GM15510 (cell line): ENCODE data around the gene MCUR1.

Source experiments
- POLR2A ChIP-seq: IDR thresholded peaks from 3 replicates; pipeline ENCODE4 v1.6.1; 2011; ENCODE audit warnings: borderline replicate concordance; ENCODE audit not compliant: insufficient read length; ENCODE audit errors: extremely low read depth

The MCUR1 gene

GRCh38 chr6:13827032-13827431 lies 12.7 kb upstream of the MCUR1 start:
- no peak for TF ChIP-seq POLR2A

GRCh38 chr6:13825871-13826270 lies 11.5 kb upstream of the MCUR1 start:
- no peak for TF ChIP-seq POLR2A

GRCh38 chr6:13818341-13818740 lies 4.0 kb upstream of the MCUR1 start:
- no peak for TF ChIP-seq POLR2A

GRCh38 chr6:13814938-13815575 lies 700 bp upstream of the MCUR1 start:
- TF ChIP-seq POLR2A = no peak

GRCh38 chr6:13813621-13814175 lies 659 bp downstream of the MCUR1 start:
- no peak for TF ChIP-seq POLR2A

GRCh38 chr6:13813026-13813425 lies 1.3 kb downstream of the MCUR1 start:
- TF ChIP-seq POLR2A = no peak

- no peak for TF ChIP-seq POLR2A
Observed at GRCh38 chr6:13812359-13812642, 2.1 kb downstream of the MCUR1 start.

- no peak for TF ChIP-seq POLR2A
Observed at GRCh38 chr6:13811627-13812358, 2.6 kb downstream of the MCUR1 start.

- TF ChIP-seq POLR2A = no peak
Observed at GRCh38 chr6:13810688-13811446, 3.5 kb downstream of the MCUR1 start.

- no peak for TF ChIP-seq POLR2A
Observed at GRCh38 chr6:13808801-13809200, 5.6 kb downstream of the MCUR1 start.

GRCh38 chr6:13807696-13808095 lies 6.7 kb downstream of the MCUR1 start:
- no peak for TF ChIP-seq POLR2A

GRCh38 chr6:13803581-13803980 lies 10.8 kb downstream of the MCUR1 start:
- no peak for TF ChIP-seq POLR2A

- no peak for TF ChIP-seq POLR2A
Observed at GRCh38 chr6:13800615-13801014, 13.7 kb downstream of the MCUR1 start.

- TF ChIP-seq POLR2A = no peak
Observed at GRCh38 chr6:13796781-13797180, 17.6 kb downstream of the MCUR1 start.

- no peak for TF ChIP-seq POLR2A
Observed at GRCh38 chr6:13795041-13795750, 19.2 kb downstream of the MCUR1 start.
